Spleen (tissue), 11 donors: ENCODE data around the gene PCDHGB7. TPM values are rescaled to one million over a fixed set of nuclear protein-coding genes. Genes with fewer than 3 reads are reported as not detected.

Experiments used
- DNase-seq: peaks from one replicate; pipeline ENCODE4 v3.0.0-alpha.2; 2020
- H3K27ac ChIP-seq, 8 donors: fragments of 200-600 bp; sonication (generic) in 7 of 8; 1 replicate in 4 of 8; 2 replicates in 4 of 8; pipeline versions ENCODE4 v1.5.0 to v1.8.0; 2016 to 2021; ENCODE audit warnings: inconsistent platforms in 4 of 8, mild to moderate bottlenecking in 4 of 8, moderate library complexity in 1 of 8
- H3K27me3 ChIP-seq, 7 donors: fragments of 200-600 bp; sonication (generic) in 6 of 7; replicated peaks in 1 of 7; 1 replicate in 4 of 7; 2 replicates in 3 of 7; pipeline versions ENCODE4 v1.5.0 to v1.8.0; 2016 to 2021; ENCODE audit warnings: inconsistent platforms in 3 of 7, mild to moderate bottlenecking in 1 of 7
- H3K36me3 ChIP-seq, 6 donors: fragments of 200-600 bp; sonication (generic) in 5 of 6; 1 replicate in 4 of 6; 2 replicates in 2 of 6; pipeline versions ENCODE4 v1.5.0 to v1.8.0; 2016 to 2021; ENCODE audit warnings: inconsistent platforms in 2 of 6
- H3K4me1 ChIP-seq, 6 donors: fragments of 200-600 bp; sonication (generic) in 5 of 6; 1 replicate in 3 of 6; 2 replicates in 3 of 6; pipeline versions ENCODE4 v1.5.0 to v1.8.0; 2016 to 2021; ENCODE audit warnings: inconsistent platforms in 3 of 6
- H3K4me3 ChIP-seq, 8 donors: fragments of 200-600 bp; sonication (generic) in 7 of 8; 1 replicate in 4 of 8; 2 replicates in 4 of 8; pipeline versions ENCODE4 v1.5.0 to v1.8.0; 2016 to 2021; ENCODE audit warnings: inconsistent platforms in 4 of 8, mild to moderate bottlenecking in 4 of 8, moderate library complexity in 2 of 8
- H3K9me3 ChIP-seq, 8 donors: fragments of 200-600 bp; sonication (generic) in 7 of 8; 1 replicate in 4 of 8; 2 replicates in 4 of 8; pipeline versions ENCODE4 v1.5.0 to v1.8.0; 2016 to 2021; ENCODE audit warnings: inconsistent platforms in 4 of 8
- POLR2A ChIP-seq, 3 donors: fragments of 450-650 bp; IDR thresholded peaks; one replicate each; pipeline ENCODE4 v1.5.1; 2017; ENCODE audit warnings: antibody characterized with exemption in 3 of 3, mild to moderate bottlenecking in 1 of 3
- POLR2AphosphoS5 ChIP-seq, 3 donors: sonication (generic); formaldehyde crosslinking; IDR thresholded peaks; one replicate each; pipeline ENCODE4 v1.5.1; 2017; ENCODE audit warnings: antibody characterized with exemption in 3 of 3
- WGBS, 5 donors: extraction: QIAGEN DNeasy Blood & Tissue Kit in 3 of 5; methylation state at CpG; one replicate each; pipeline versions ENCODE4 v1.1.5 to v1.1.7; 2013 to 2018; 5-methylcytosine and 5-hydroxymethylcytosine counted together
- intact Hi-C: fragments of 100-400 bp; cut with DNase I; formaldehyde crosslinking; loops from one replicate; pipeline ENCODE4 v1.15.0; 2023; ENCODE audit warnings: low total_unique reads
- polyA plus RNA-seq, 3 donors: library from polyadenylated mRNA; stranded (reverse); fragments of 200-250 nt; gene quantifications; one replicate each; pipeline ENCODE4 v1.2.1, GENCODE V29; 2013
- total RNA-seq, 7 donors: library from RNA; depleted of rRNA in 3 of 7; stranded (reverse); fragments of >200 nt in 3 of 7; fragmentation: NEBNext Ultra II Directional in 4 of 7; extraction: Animal tissue kit (Norgen Biotek cat#: 25700) in 4 of 7; gene quantifications; one replicate each; pipeline versions ENCODE4 v1.1.0 to v1.2.1, GENCODE V29; 2016 to 2021
- TF ChIP-seq, protein P1 (sequence below), 11 experiments: fragments of 200-600 bp in 7 of 11; fragments of 450-650 bp in 4 of 11; sonication (generic) in 4 of 11; IDR thresholded peaks in 8 of 11; conservative IDR thresholded peaks in 3 of 11; 1 replicate in 7 of 11; 2 replicates in 4 of 11; pipeline versions ENCODE4 v1.4.0 to v1.8.0; 2016 to 2021; ENCODE audit warnings: antibody characterized with exemption in 11 of 11, inconsistent platforms in 4 of 11, mild to moderate bottlenecking in 1 of 11
- donor health status: healthy with polysubstance abuse.
- donor health status: DM: no; HTN: no; CAD: no; lungs with moderate emphysema.
- donor health status: DM: no; HTN: no; CAD: no.
- donor health status: Bipolar disorder and iron deficiency.
- donor health status: healthy.
- donor health status: DM: no; HTN: no; CAD: no.
- donor health status: DM: yes; HTN: yes; CAD: no.

The PCDHGB7 gene
- total and polyA plus RNA-seq, 10 donors, result 0.14 to 11.9 (median 6.9) TPM

GRCh38 chr5:141399555-141400258 lies 17.8 kb upstream of the PCDHGB7 start:
- no peak for TF ChIP-seq POLR2AphosphoS5 (IDR thresholded peaks at IDR 0.05)
- TF ChIP-seq, protein P1, sequence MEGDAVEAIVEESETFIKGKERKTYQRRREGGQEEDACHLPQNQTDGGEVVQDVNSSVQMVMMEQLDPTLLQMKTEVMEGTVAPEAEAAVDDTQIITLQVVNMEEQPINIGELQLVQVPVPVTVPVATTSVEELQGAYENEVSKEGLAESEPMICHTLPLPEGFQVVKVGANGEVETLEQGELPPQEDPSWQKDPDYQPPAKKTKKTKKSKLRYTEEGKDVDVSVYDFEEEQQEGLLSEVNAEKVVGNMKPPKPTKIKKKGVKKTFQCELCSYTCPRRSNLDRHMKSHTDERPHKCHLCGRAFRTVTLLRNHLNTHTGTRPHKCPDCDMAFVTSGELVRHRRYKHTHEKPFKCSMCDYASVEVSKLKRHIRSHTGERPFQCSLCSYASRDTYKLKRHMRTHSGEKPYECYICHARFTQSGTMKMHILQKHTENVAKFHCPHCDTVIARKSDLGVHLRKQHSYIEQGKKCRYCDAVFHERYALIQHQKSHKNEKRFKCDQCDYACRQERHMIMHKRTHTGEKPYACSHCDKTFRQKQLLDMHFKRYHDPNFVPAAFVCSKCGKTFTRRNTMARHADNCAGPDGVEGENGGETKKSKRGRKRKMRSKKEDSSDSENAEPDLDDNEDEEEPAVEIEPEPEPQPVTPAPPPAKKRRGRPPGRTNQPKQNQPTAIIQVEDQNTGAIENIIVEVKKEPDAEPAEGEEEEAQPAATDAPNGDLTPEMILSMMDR (IDR thresholded peaks at IDR 0.05 in 8 of 11, conservative IDR thresholded peaks at IDR 0.05 in 3 of 11), result no peak
- no peak for TF ChIP-seq POLR2A (IDR thresholded peaks at IDR 0.05)
- 30 to 40% (median 35%) methylated on average over 15 to 61 of the region's 61 CpGs for WGBS, 5 donors
- peaks cover 0 to 93% (median 23%) of the 10 kb centered on the region in 7 donors for H3K27me3 ChIP-seq

GRCh38 chr5:141402553-141403243 lies 14.8 kb upstream of the PCDHGB7 start, which contains the start of gene PCDHGA9:
Gene PCDHGA9 (plus strand): TSS chr5:141402778. CDS start chr5:141402953, 175 bp downstream.
- TF ChIP-seq POLR2AphosphoS5 (IDR thresholded peaks at IDR 0.05) (no peak), POLR2A (IDR thresholded peaks at IDR 0.05) (no peak)
- TF ChIP-seq, protein P1 (IDR thresholded peaks at IDR 0.05 in 8 of 11, conservative IDR thresholded peaks at IDR 0.05 in 3 of 11), result peak in 4 of 11 experiments; percentile 8 to 19 (median 16)
- 12 to 30% (median 20%) methylated on average over 23 to 27 of the region's 27 CpGs for WGBS, 5 donors
- Histone ChIP-seq H3K27ac (no peak within 1 kb of the TSS), H3K4me3 (peak within 1 kb of the TSS in 4 of 8 donors; percentile 5 to 61 (median 23)), H3K27me3 (peaks cover 0 to 94% (median 19%) of the 10 kb centered on the region in 7 donors), H3K9me3 (peaks cover 7 to 97% (median 89%) of the 10 kb centered on the region in 8 donors), H3K36me3 (peaks cover 0 to 7% (median 0%) of the 10 kb centered on the region in 6 donors), H3K4me1 (no peaks in the 10 kb centered on the region)
- intact Hi-C loops, result no loop called here
- DNase-seq, result peak; percentile 59

More at GRCh38 chr5:141399555-141400258, 17.8 kb upstream of the PCDHGB7 start:
- H3K4me3 ChIP-seq, result peak overlapping the region in 1 of 8 donors; percentile 4
- DNase-seq, result no peak
- intact Hi-C loops, result no loop called here
- H3K4me1 ChIP-seq, result no peaks in the 10 kb centered on the region
- no peak overlapping the region for H3K27ac ChIP-seq
- peaks cover 7 to 96% (median 79%) of the 10 kb centered on the region in 8 donors for H3K9me3 ChIP-seq
- peaks cover 0 to 7% (median 0%) of the 10 kb centered on the region in 6 donors for H3K36me3 ChIP-seq

GRCh38 chr5:141403387-141403786 lies 14.1 kb upstream of the PCDHGB7 start:
- intact Hi-C loops, result no loop called here
- 28 to 41% (median 34%) methylated on average over 20 to 22 of the region's 22 CpGs for WGBS, 5 donors
- Histone ChIP-seq H3K4me3 (peak overlapping the region in 1 of 8 donors; percentile 61), H3K4me1 (no peaks in the 10 kb centered on the region), H3K36me3 (peaks cover 0 to 7% (median 0%) of the 10 kb centered on the region in 6 donors), H3K27ac (no peak overlapping the region), H3K27me3 (peaks cover 0 to 97% (median 25%) of the 10 kb centered on the region in 7 donors), H3K9me3 (peaks cover 7 to 100% (median 92%) of the 10 kb centered on the region in 8 donors)
- no peak for TF ChIP-seq POLR2AphosphoS5 (IDR thresholded peaks at IDR 0.05)
- TF ChIP-seq, protein P1 (IDR thresholded peaks at IDR 0.05 in 8 of 11, conservative IDR thresholded peaks at IDR 0.05 in 3 of 11), result no peak
- no peak for TF ChIP-seq POLR2A (IDR thresholded peaks at IDR 0.05)
- DNase-seq, result no peak
